HG03280 (cell line): ENCODE results near the gene CCDC160.

Experiments used
- ATAC-seq: cut with Tn5 transposase; IDR thresholded peaks from one replicate; pipeline ENCODE4 v1.9.1; 2021; ENCODE audit warnings: mild to moderate bottlenecking, moderate library complexity; ENCODE audit not compliant: unreplicated experiment

CCDC160 gene

DNA sequence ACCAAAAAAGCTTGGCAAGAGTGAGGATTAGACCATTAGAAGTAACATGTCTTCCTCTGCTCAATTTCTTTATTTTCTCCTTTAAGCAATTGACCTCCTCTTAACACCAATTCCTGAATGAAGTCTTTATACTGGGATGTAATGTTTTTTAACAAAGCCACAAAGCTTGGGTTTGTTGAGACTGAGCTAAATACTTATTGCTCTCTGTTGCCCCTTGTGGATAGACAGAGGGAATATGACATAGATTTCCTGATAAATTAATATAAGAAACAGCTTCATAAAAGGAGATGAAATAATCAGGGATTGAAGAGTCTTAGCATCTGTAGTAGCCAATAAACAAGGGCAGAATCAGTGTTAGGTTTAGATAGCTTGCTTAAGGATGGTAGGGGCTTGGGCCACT, 57.6 kb downstream of the CCDC160 start:
- no peak for ATAC-seq
